GM23338 (cell line): ENCODE data around the gene SMYD3. TPM values are rescaled to one million over a fixed set of nuclear protein-coding genes. Genes with fewer than 3 reads are reported as not detected.

Experiments
- ATAC-seq: fragments of 200-7000 bp; cut with Tn5 transposase; 3 replicates; pipeline ENCODE4 v1.9.1; 2020
- DNase-seq: peaks from one replicate; pipeline ENCODE4 v3.0.0-alpha.2; 2015; ENCODE audit warnings: low spot score
- H2AFZ ChIP-seq: fragments of 200-600 bp; sonication (generic); 2 replicates; pipeline ENCODE4 v1.8.0; 2016; ENCODE audit warnings: antibody characterized with exemption, mild to moderate bottlenecking, moderate library complexity
- H3F3A ChIP-seq: fragments of 200-600 bp; sonication (generic); replicated peaks from 2 replicates; pipeline ENCODE4 v1.8.0; 2017; ENCODE audit warnings: antibody characterized with exemption, mixed run types, low read depth
- H3K27ac ChIP-seq: fragments of 200-600 bp; sonication (generic); 2 replicates; pipeline ENCODE4 v1.6.1; 2016; ENCODE audit warnings: low read depth
- H3K27me3 ChIP-seq: fragments of 200-600 bp; sonication (generic); 2 replicates; pipeline ENCODE4 v1.8.0; 2016; ENCODE audit warnings: mild to moderate bottlenecking, mixed run types, moderate library complexity; ENCODE audit not compliant: insufficient read depth
- H3K36me3 ChIP-seq: fragments of 200-600 bp; sonication (generic); 2 replicates; pipeline ENCODE4 v1.8.0; 2016; ENCODE audit warnings: mild to moderate bottlenecking; ENCODE audit not compliant: insufficient read depth
- H3K4me1 ChIP-seq: fragments of 200-600 bp; sonication (generic); 2 replicates; pipeline ENCODE4 v1.8.0; 2016; ENCODE audit warnings: mild to moderate bottlenecking, moderate library complexity; ENCODE audit not compliant: insufficient read depth
- H3K4me2 ChIP-seq: fragments of 200-600 bp; sonication (generic); 2 replicates; pipeline ENCODE4 v1.7.1; 2017; ENCODE audit warnings: mixed run types
- H3K4me3 ChIP-seq: fragments of 200-600 bp; sonication (generic); 2 replicates; pipeline ENCODE4 v1.6.1; 2016; ENCODE audit warnings: mixed run types
- H3K79me2 ChIP-seq: fragments of 200-600 bp; sonication (generic); replicated peaks from 2 replicates; pipeline ENCODE4 v1.8.0; 2017; ENCODE audit warnings: mild to moderate bottlenecking; ENCODE audit not compliant: insufficient read depth
- H3K9me2 ChIP-seq: fragments of 200-600 bp; sonication (generic); 2 replicates; pipeline ENCODE4 v1.8.0; 2017; ENCODE audit not compliant: insufficient read depth
- H4K20me1 ChIP-seq: fragments of 200-600 bp; sonication (generic); replicated peaks from 2 replicates; pipeline ENCODE4 v1.8.0; 2017; ENCODE audit warnings: mild to moderate bottlenecking; ENCODE audit not compliant: insufficient read depth
- H3K27ac Mint-ChIP-seq: 2 replicates; pipeline ENCODE4 v1.8.0; 2020; ENCODE audit warnings: inconsistent platforms, mild to moderate bottlenecking, moderate library complexity, mixed read lengths
- H3K27me3 Mint-ChIP-seq: 3 replicates; pipeline ENCODE4 v1.8.0; 2022; ENCODE audit warnings: low read depth, mild to moderate bottlenecking, moderate library complexity, mixed read lengths, inconsistent platforms; ENCODE audit not compliant: insufficient read depth, poor library complexity
- H3K36me3 Mint-ChIP-seq: 3 replicates; pipeline ENCODE4 v1.8.0; 2021; ENCODE audit warnings: low read depth, mild to moderate bottlenecking, inconsistent platforms, moderate library complexity, mixed read lengths
- H3K4me1 Mint-ChIP-seq: 3 replicates; pipeline ENCODE4 v1.8.0; 2020; ENCODE audit warnings: mild to moderate bottlenecking, inconsistent platforms, mixed read lengths
- H3K4me3 Mint-ChIP-seq: 3 replicates; pipeline ENCODE4 v1.8.0; 2021; ENCODE audit warnings: moderate library complexity, mild to moderate bottlenecking, inconsistent platforms, mixed read lengths
- H3K9me3 Mint-ChIP-seq: 3 replicates; pipeline ENCODE4 v1.8.0; 2020; ENCODE audit warnings: moderate library complexity, mild to moderate bottlenecking, inconsistent platforms, mixed read lengths
- CREB1 ChIP-seq: fragments of 250-450 bp; sonication (Bioruptor Pico); IDR thresholded peaks from 2 replicates; pipeline ENCODE4 v1.5.0; 2020; ENCODE audit warnings: low read depth, mild to moderate bottlenecking, moderate library complexity
- CTCF ChIP-seq, 2 experiments: fragments of 200-600 bp in 1 of 2; sonication (generic) in 1 of 2; conservative IDR thresholded peaks; 2 replicates each; pipeline versions ENCODE4 v1.5.1 to v1.6.1; 2016 to 2017; ENCODE audit warnings: antibody characterized with exemption in 2 of 2, low read depth in 2 of 2, mild to moderate bottlenecking in 2 of 2, moderate library complexity in 1 of 2
- ETS1 ChIP-seq: IDR thresholded peaks from 2 replicates; pipeline ENCODE4 v1.6.1; 2016; ENCODE audit warnings: antibody characterized with exemption
- EZH2 ChIP-seq: fragments of 200-600 bp; sonication (generic); IDR thresholded peaks from one replicate; pipeline ENCODE4 v1.8.0; 2017; ENCODE audit warnings: antibody characterized with exemption, mild to moderate bottlenecking, low read depth; ENCODE audit not compliant: unreplicated experiment
- EZH2phosphoT487 ChIP-seq: fragments of 200-600 bp; sonication (generic); IDR thresholded peaks from one replicate; pipeline ENCODE4 v1.8.1; 2018; ENCODE audit warnings: antibody characterized with exemption; ENCODE audit not compliant: unreplicated experiment
- JUNB ChIP-seq: IDR thresholded peaks from one replicate; pipeline ENCODE4 v1.6.1; 2016; ENCODE audit warnings: antibody characterized with exemption; ENCODE audit not compliant: unreplicated experiment
- NANOG ChIP-seq: IDR thresholded peaks from 2 replicates; pipeline ENCODE4 v1.6.1; 2016; ENCODE audit warnings: antibody characterized with exemption, borderline replicate concordance
- POLR2AphosphoS5 ChIP-seq: IDR thresholded peaks from 2 replicates; pipeline ENCODE4 v1.6.1; 2016; ENCODE audit warnings: antibody characterized with exemption, low read depth
- REST ChIP-seq: IDR thresholded peaks from one replicate; pipeline ENCODE4 v1.6.1; 2018; ENCODE audit warnings: antibody characterized with exemption; ENCODE audit not compliant: unreplicated experiment
- STAT1 ChIP-seq: IDR thresholded peaks from one replicate; pipeline ENCODE4 v1.6.1; 2016; ENCODE audit warnings: antibody characterized with exemption; ENCODE audit not compliant: unreplicated experiment
- ZNF114 ChIP-seq: fragments of 250-450 bp; sonication (Bioruptor Pico); IDR thresholded peaks from 2 replicates; pipeline ENCODE4 v1.5.0; 2020; ENCODE audit warnings: mild to moderate bottlenecking, moderate library complexity
- ZNF331 ChIP-seq: fragments of 250-450 bp; sonication (Bioruptor Pico); IDR thresholded peaks from 2 replicates; pipeline ENCODE4 v1.5.0; 2020; ENCODE audit warnings: low read depth, mild to moderate bottlenecking, moderate library complexity
- ZNF462 ChIP-seq: fragments of 250-450 bp; sonication (Bioruptor Pico); IDR thresholded peaks from 2 replicates; pipeline ENCODE4 v1.5.0; 2020; ENCODE audit warnings: mild to moderate bottlenecking, moderate library complexity
- polyA plus RNA-seq: library from polyadenylated mRNA; unstranded; fragments of >200 nt; fragmentation: Nextera tagmentation; extraction: Ambion mirVana; gene quantifications from 2 replicates; pipeline ENCODE4 v1.2.1, GENCODE V29; 2016
- total RNA-seq: library from RNA; depleted of rRNA; stranded (reverse); fragments of >200 nt; shearing (Covaris generic); gene quantifications from 2 replicates; pipeline ENCODE4 v1.2.3, GENCODE V29; 2014

Gene SMYD3
- total and polyA plus RNA-seq, 2 experiments from 2014 or later: 31.8 to 34.4 TPM

- H4K20me1 ChIP-seq: no peaks in the 10 kb centered on the region
- H3K27me3 Mint-ChIP-seq: peaks cover 4% of the 10 kb centered on the region
- H3K36me3 ChIP-seq: no peaks in the 10 kb centered on the region
- peaks cover 4% of the 10 kb centered on the region; the same call in 1 of the 2 replicates for H3K9me2 ChIP-seq
- H3K27ac Mint-ChIP-seq: no peak overlapping the region
- no peaks in the 10 kb centered on the region for H3K9me3 Mint-ChIP-seq
- H3F3A ChIP-seq: no peaks in the 10 kb centered on the region
- peaks cover 2% of the 10 kb centered on the region; the same call in 1 of the 3 replicates for H3K4me1 Mint-ChIP-seq
- no peak overlapping the region for H3K4me3 ChIP-seq
- H3K4me3 Mint-ChIP-seq: no peak overlapping the region
- no peaks in the 10 kb centered on the region for H3K27me3 ChIP-seq
- H3K27ac ChIP-seq: no peak overlapping the region
- H3K4me1 ChIP-seq: no peaks in the 10 kb centered on the region
- H3K36me3 Mint-ChIP-seq: no peaks in the 10 kb centered on the region
- H3K79me2 ChIP-seq: no peaks in the 10 kb centered on the region
- TF ChIP-seq REST: no peak
- no peak for TF ChIP-seq CTCF (conservative IDR thresholded peaks at IDR 0.05; ENCODE audit: low read depth in 2 of 2)
- TF ChIP-seq NANOG: no peak
- no peak for TF ChIP-seq CREB1 (CRISPR knock-in tag)
- no peak for TF ChIP-seq EZH2
- no peak for TF ChIP-seq ZNF331
- TF ChIP-seq ZNF462 (CRISPR knock-in tag): no peak
- TF ChIP-seq ZNF114 (CRISPR knock-in tag): no peak
- TF ChIP-seq JUNB: no peak
- TF ChIP-seq EZH2phosphoT487: no peak
- TF ChIP-seq STAT1: no peak
- TF ChIP-seq POLR2AphosphoS5: no peak
- TF ChIP-seq ETS1: no peak
- H2AFZ ChIP-seq: no peak overlapping the region
- H3K4me2 ChIP-seq: no peak overlapping the region
- ATAC-seq: no peak
- DNase-seq: no peak
Measured at GRCh38 chr1:246004301-246004700, 502.8 kb downstream of the SMYD3 start.
